Liver (tissue), 9 donors: ENCODE data around the gene URM1. TPM values are rescaled to one million over a fixed set of nuclear protein-coding genes. Genes with fewer than 3 reads are reported as not detected.

Source experiments
- DNase-seq: peaks from one replicate; pipeline ENCODE4 v3.0.0-alpha.2; 2017; ENCODE audit warnings: low spot score
- H3K27ac ChIP-seq, 2 donors: one replicate each; pipeline ENCODE4 v1.7.0; 2013; ENCODE audit warnings: inconsistent platforms in 2 of 2, low read length in 2 of 2, control low read depth in 1 of 2, low read depth in 1 of 2, mild to moderate bottlenecking in 1 of 2
- H3K27me3 ChIP-seq, 4 donors: one replicate each; pipeline versions ENCODE4 v1.6.1 to v1.7.0; 2013; ENCODE audit warnings: low read length in 3 of 4, inconsistent platforms in 1 of 4, mild to moderate bottlenecking in 1 of 4, moderate library complexity in 1 of 4; ENCODE audit not compliant: control insufficient read depth in 4 of 4, insufficient read depth in 4 of 4
- H3K36me3 ChIP-seq, 4 donors: one replicate each; pipeline versions ENCODE4 v1.6.1 to v1.7.0; 2013; ENCODE audit warnings: low read length in 3 of 4, mild to moderate bottlenecking in 3 of 4, low read depth in 1 of 4, moderate library complexity in 1 of 4; ENCODE audit not compliant: control insufficient read depth in 4 of 4, insufficient read depth in 3 of 4
- H3K4me1 ChIP-seq, 4 donors: one replicate each; pipeline versions ENCODE4 v1.6.1 to v1.7.0; 2013; ENCODE audit warnings: low read length in 3 of 4, mild to moderate bottlenecking in 3 of 4, moderate library complexity in 1 of 4; ENCODE audit not compliant: control insufficient read depth in 4 of 4, insufficient read depth in 4 of 4
- H3K4me3 ChIP-seq, 3 donors: one replicate each; pipeline versions ENCODE4 v1.6.1 to v1.7.0; 2013; ENCODE audit warnings: low read length in 3 of 3, control low read depth in 1 of 3, low read depth in 1 of 3, mild to moderate bottlenecking in 1 of 3
- H3K9ac ChIP-seq, 2 donors: one replicate each; pipeline ENCODE4 v1.7.0; 2013; ENCODE audit warnings: low read length in 2 of 2, mild to moderate bottlenecking in 2 of 2, moderate library complexity in 2 of 2, control low read depth in 1 of 2, low read depth in 1 of 2
- H3K9me3 ChIP-seq, 4 donors: one replicate each; pipeline versions ENCODE4 v1.6.1 to v1.7.0; 2013; ENCODE audit warnings: low read length in 3 of 4; ENCODE audit not compliant: control insufficient read depth in 4 of 4
- ATF3 ChIP-seq: IDR thresholded peaks from 2 replicates; pipeline ENCODE4 v1.6.1; 2016; ENCODE audit warnings: antibody characterized with exemption
- CTCF ChIP-seq: fragments of 150-350 bp; IDR thresholded peaks from 2 replicates; pipeline ENCODE4 v1.5.1; 2017; ENCODE audit warnings: improper control_type of control experiment, low read depth, low read length; ENCODE audit not compliant: missing input control
- EGR1 ChIP-seq, 2 donors: IDR thresholded peaks; 2 replicates each; pipeline ENCODE4 v1.6.1; 2016 to 2018; ENCODE audit warnings: antibody characterized with exemption in 2 of 2, low read depth in 2 of 2
- FOXA1 ChIP-seq: IDR thresholded peaks from 2 replicates; pipeline ENCODE4 v1.6.1; 2016; ENCODE audit warnings: antibody characterized with exemption
- FOXA2 ChIP-seq: IDR thresholded peaks from 2 replicates; pipeline ENCODE4 v1.6.1; 2016; ENCODE audit warnings: antibody characterized with exemption
- GABPA ChIP-seq, 2 donors: IDR thresholded peaks in 1 of 2; conservative IDR thresholded peaks in 1 of 2; 2 replicates each; pipeline ENCODE4 v1.6.1; 2016; ENCODE audit warnings: antibody characterized with exemption in 2 of 2, mild to moderate bottlenecking in 1 of 2, moderate library complexity in 1 of 2
- HNF4A ChIP-seq, 2 donors: conservative IDR thresholded peaks; 2 replicates each; pipeline ENCODE4 v1.6.1; 2016; ENCODE audit warnings: antibody characterized with exemption in 2 of 2, mild to moderate bottlenecking in 2 of 2
- JUND ChIP-seq, 2 donors: IDR thresholded peaks; 2 replicates each; pipeline ENCODE4 v1.6.1; 2016; ENCODE audit warnings: antibody characterized with exemption in 2 of 2
- MAX ChIP-seq: IDR thresholded peaks from 2 replicates; pipeline ENCODE4 v1.6.1; 2016; ENCODE audit warnings: antibody characterized with exemption
- NR2F2 ChIP-seq: IDR thresholded peaks from 2 replicates; pipeline ENCODE4 v1.6.1; 2016; ENCODE audit warnings: antibody characterized with exemption
- RAD21 ChIP-seq, 2 donors: IDR thresholded peaks; 2 replicates each; pipeline ENCODE4 v1.6.1; 2016; ENCODE audit warnings: antibody characterized with exemption in 2 of 2, mild to moderate bottlenecking in 2 of 2
- RXRA ChIP-seq, 2 donors: IDR thresholded peaks; 2 replicates each; pipeline ENCODE4 v1.6.1; 2017 to 2018; ENCODE audit warnings: antibody characterized with exemption in 2 of 2, mild to moderate bottlenecking in 1 of 2
- SP1 ChIP-seq: IDR thresholded peaks from 2 replicates; pipeline ENCODE4 v1.6.1; 2018; ENCODE audit warnings: antibody characterized with exemption, mild to moderate bottlenecking
- TAF1 ChIP-seq: conservative IDR thresholded peaks from 2 replicates; pipeline ENCODE4 v1.6.1; 2016; ENCODE audit warnings: antibody characterized with exemption, mild to moderate bottlenecking
- YY1 ChIP-seq: IDR thresholded peaks from 2 replicates; pipeline ENCODE4 v1.6.1; 2016; ENCODE audit warnings: antibody characterized with exemption, mild to moderate bottlenecking
- ZBTB33 ChIP-seq: IDR thresholded peaks from 2 replicates; pipeline ENCODE4 v1.6.1; 2016; ENCODE audit warnings: antibody characterized with exemption
- WGBS: extraction: QIAGEN DNeasy Blood & Tissue Kit; methylation state at CpG from one replicate; pipeline ENCODE4 v1.1.7; 2013; 5-methylcytosine and 5-hydroxymethylcytosine counted together
- polyA plus RNA-seq, 2 donors: library from polyadenylated mRNA; stranded (reverse) in 1 of 2; unstranded in 1 of 2; fragments of 200-250 nt in 1 of 2; fragments of >200 nt in 1 of 2; fragmentation: Nextera tagmentation in 1 of 2; extraction: Ambion mirVana in 1 of 2; gene quantifications; one replicate each; pipeline versions ENCODE4 v1.2.1 to v1.2.3, GENCODE V29; 2013 to 2015
- total RNA-seq, 2 donors: library from RNA; depleted of rRNA; stranded (reverse); fragments of >200 nt; gene quantifications; one replicate each; pipeline ENCODE4 v1.2.3, GENCODE V29; 2014
- donor health status: healthy.
- donor health status: healthy.
- donor health status: healthy.
- donor health status: healthy.
- donor health status: healthy.

URM1 gene
- total and polyA plus RNA-seq, 4 donors = 12.1 to 35.0 (median 19.5) TPM

- Histone ChIP-seq H3K36me3 (no peaks in the 10 kb centered on the region), H3K9me3 (no peaks in the 10 kb centered on the region), H3K4me3 (no peak overlapping the region), H3K27ac (no peak overlapping the region), H3K27me3 (no peaks in the 10 kb centered on the region), H3K4me1 (peaks cover 3 to 18% (median 11%) of the 10 kb centered on the region in 4 donors), H3K9ac (no peak overlapping the region)
- DNase-seq = no peak
- TF ChIP-seq HNF4A (conservative IDR thresholded peaks at IDR 0.05) = no peak
- no peak for TF ChIP-seq ZBTB33
- no peak for TF ChIP-seq FOXA2
- no peak for TF ChIP-seq RAD21 (IDR thresholded peaks at IDR 0.05)
- TF ChIP-seq GABPA (IDR thresholded peaks at IDR 0.05 in 1 of 2, conservative IDR thresholded peaks at IDR 0.05 in 1 of 2) = no peak
- TF ChIP-seq NR2F2 = no peak
- no peak for TF ChIP-seq SP1
- WGBS = 87% methylated on average over 4 of the region's 4 CpGs
These were observed 5.6 kb upstream of the URM1 start for GRCh38 chr9:128365525-128365924.

GRCh38 chr9:128369024-128369706 is 2.0 kb upstream of the URM1 start:
- Histone ChIP-seq H3K27me3 (no peaks in the 10 kb centered on the region), H3K4me1 (peaks cover 0 to 22% (median 17%) of the 10 kb centered on the region in 4 donors), H3K27ac (no peak overlapping the region), H3K9me3 (no peaks in the 10 kb centered on the region), H3K4me3 (no peak overlapping the region), H3K9ac (no peak overlapping the region), H3K36me3 (no peaks in the 10 kb centered on the region)
- no peak for DNase-seq
- no peak for TF ChIP-seq ZBTB33
- TF ChIP-seq TAF1 = no peak
- TF ChIP-seq EGR1 (IDR thresholded peaks at IDR 0.05; ENCODE audit: low read depth in 2 of 2) = no peak
- no peak for TF ChIP-seq YY1
- TF ChIP-seq SP1 = no peak
- no peak for TF ChIP-seq CTCF
- no peak for TF ChIP-seq NR2F2
- TF ChIP-seq JUND (IDR thresholded peaks at IDR 0.05) = no peak
- TF ChIP-seq ATF3 = no peak
- TF ChIP-seq RXRA (IDR thresholded peaks at IDR 0.05) = no peak
- TF ChIP-seq FOXA1 = no peak
- no peak for TF ChIP-seq MAX
- TF ChIP-seq HNF4A (conservative IDR thresholded peaks at IDR 0.05) = no peak
- WGBS = 93% methylated on average over 9 of the region's 9 CpGs
